ENCODE measurements around the gene ARHGAP32. TPM values are rescaled to one million over a fixed set of nuclear protein-coding genes. Genes with fewer than 3 reads are reported as not detected.

The ARHGAP32 gene
- total and polyA plus RNA-seq, 11 donors = 2.1 to 9.5 (median 4.8) TPM

DNA sequence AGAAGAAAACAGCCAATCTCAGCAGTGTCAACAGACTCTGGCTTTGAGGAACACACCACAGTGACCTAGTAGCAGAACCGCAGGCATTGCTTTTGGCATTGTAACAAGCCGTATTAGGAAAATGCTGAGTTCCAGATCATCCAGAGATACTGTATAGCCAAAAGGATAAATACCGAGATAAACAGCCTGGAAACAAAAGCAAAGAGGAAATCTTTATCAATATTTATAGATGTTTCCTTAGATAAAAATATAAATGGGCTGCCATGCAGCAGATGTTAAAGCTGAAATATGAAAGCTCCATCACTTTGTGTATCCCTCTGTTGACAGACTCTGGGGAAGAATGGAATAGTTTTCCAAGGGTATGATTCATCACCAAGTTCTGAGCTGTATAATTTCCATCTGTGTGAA is 150.5 kb downstream of the ARHGAP32 start:
- H3K9me3 ChIP-seq = peaks cover 0 to 13% (median 0%) of the 10 kb centered on the region in 12 donors
- intact Hi-C loops (cut with DNase I) = no loop called here
- H3K27me3 ChIP-seq = no peaks in the 10 kb centered on the region
- WGBS, 4 donors = 69 to 82% (median 80%) methylated on average over 3 of the region's 3 CpGs
- ATAC-seq = peak in 1 of 4 donors; percentile 59
- DNase-seq = no peak
- TF ChIP-seq, protein P1, sequence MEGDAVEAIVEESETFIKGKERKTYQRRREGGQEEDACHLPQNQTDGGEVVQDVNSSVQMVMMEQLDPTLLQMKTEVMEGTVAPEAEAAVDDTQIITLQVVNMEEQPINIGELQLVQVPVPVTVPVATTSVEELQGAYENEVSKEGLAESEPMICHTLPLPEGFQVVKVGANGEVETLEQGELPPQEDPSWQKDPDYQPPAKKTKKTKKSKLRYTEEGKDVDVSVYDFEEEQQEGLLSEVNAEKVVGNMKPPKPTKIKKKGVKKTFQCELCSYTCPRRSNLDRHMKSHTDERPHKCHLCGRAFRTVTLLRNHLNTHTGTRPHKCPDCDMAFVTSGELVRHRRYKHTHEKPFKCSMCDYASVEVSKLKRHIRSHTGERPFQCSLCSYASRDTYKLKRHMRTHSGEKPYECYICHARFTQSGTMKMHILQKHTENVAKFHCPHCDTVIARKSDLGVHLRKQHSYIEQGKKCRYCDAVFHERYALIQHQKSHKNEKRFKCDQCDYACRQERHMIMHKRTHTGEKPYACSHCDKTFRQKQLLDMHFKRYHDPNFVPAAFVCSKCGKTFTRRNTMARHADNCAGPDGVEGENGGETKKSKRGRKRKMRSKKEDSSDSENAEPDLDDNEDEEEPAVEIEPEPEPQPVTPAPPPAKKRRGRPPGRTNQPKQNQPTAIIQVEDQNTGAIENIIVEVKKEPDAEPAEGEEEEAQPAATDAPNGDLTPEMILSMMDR (IDR thresholded peaks at IDR 0.05) = no peak
- no peak for TF ChIP-seq POLR2A (IDR thresholded peaks at IDR 0.05)
- H3K4me1 ChIP-seq = no peaks in the 10 kb centered on the region
- no peaks in the 10 kb centered on the region for H3K36me3 ChIP-seq
- H3K27ac ChIP-seq = no peak overlapping the region
- no peak overlapping the region for H3K4me3 ChIP-seq

DNA sequence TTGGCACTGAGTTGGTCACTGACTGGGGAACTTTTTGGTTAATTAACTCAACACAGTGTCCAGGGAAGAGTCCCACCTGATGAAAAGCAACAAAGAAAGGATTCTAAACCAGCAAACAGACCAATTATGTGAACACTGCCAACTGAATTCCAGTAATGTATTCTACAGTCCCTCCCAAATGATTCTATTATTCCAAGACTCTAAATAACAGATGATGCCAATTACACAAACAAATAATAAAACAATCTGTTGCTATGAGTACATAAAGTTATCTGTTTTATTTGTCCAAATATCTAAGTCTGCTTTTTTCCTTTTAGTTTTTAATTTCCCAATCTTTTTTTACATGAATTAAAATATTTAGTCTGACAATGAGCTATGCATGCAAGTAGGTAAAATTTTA is 151.2 kb downstream of the ARHGAP32 start:
- Histone ChIP-seq H3K9me3 (peaks cover 0 to 13% (median 0%) of the 10 kb centered on the region in 12 donors), H3K4me3 (no peak overlapping the region)
- no peak for ATAC-seq

DNA sequence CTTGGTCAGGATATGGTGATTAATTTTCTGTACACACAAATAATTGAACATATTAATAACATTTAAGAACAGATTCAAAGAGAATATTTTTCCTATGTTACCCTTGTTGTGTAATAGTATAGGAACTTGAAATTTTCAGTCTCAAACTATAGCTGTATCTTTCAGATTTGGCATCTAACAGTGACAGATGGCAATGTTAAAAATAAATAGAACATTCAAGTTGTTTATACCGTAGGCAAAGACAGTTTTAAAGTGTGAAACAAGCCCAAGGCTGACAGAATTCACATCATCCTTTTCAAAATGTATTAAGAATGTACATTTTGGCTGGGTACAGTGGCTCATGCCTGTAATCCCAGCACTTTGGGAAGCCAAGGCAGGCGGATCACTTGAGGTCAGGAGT is 156.9 kb downstream of the ARHGAP32 start:
- Histone ChIP-seq H3K27ac (no peak overlapping the region), H3K27me3 (no peaks in the 10 kb centered on the region), H3K9me3 (peaks cover 0 to 28% (median 3%) of the 10 kb centered on the region in 12 donors), H3K4me1 (no peaks in the 10 kb centered on the region), H3K4me3 (no peak overlapping the region), H3K36me3 (no peaks in the 10 kb centered on the region)
- ATAC-seq = no peak
- intact Hi-C loops (cut with DNase I) = no loop called here
- no peak for DNase-seq
- WGBS, 4 donors = 90 to 97% (median 96%) methylated on average over 2 of the region's 2 CpGs
- TF ChIP-seq, protein P1 (IDR thresholded peaks at IDR 0.05) = no peak
- no peak for TF ChIP-seq POLR2A (IDR thresholded peaks at IDR 0.05)

More for the DNA sequence above, 151.2 kb downstream of the ARHGAP32 start:
- Histone ChIP-seq H3K27ac (no peak overlapping the region), H3K27me3 (no peaks in the 10 kb centered on the region), H3K36me3 (no peaks in the 10 kb centered on the region), H3K4me1 (no peaks in the 10 kb centered on the region)
- no peak for DNase-seq
- intact Hi-C loops (cut with DNase I) = no loop called here
- TF ChIP-seq, protein P1 (IDR thresholded peaks at IDR 0.05) = no peak
- no peak for TF ChIP-seq POLR2A (IDR thresholded peaks at IDR 0.05)

DNA sequence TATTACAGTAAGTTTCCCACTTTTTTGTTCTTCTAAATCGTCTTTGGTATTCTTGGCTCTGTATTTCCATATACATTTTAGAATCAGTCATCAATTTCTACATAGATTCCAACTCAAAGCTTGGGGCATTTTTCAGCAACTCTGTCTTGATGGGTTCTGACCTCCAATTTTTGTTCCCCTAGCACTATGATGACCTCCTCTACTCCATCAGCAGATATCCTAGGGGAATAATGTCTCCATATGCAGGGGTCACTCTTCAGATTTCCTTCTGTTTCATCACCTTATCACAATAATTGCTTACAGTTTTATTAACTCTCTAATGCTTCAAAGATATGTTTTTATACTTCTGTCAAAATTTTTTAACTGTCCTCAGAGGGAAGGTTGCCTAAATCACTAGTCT is 158.1 kb downstream of the ARHGAP32 start:
- no peak for TF ChIP-seq POLR2A (IDR thresholded peaks at IDR 0.05)
- TF ChIP-seq, protein P1 (IDR thresholded peaks at IDR 0.05) = no peak
- H3K27me3 ChIP-seq = no peaks in the 10 kb centered on the region
- intact Hi-C loops (cut with DNase I) = no loop called here
- DNase-seq (no peak), ATAC-seq (no peak)
- H3K4me1 ChIP-seq = no peaks in the 10 kb centered on the region
- H3K9me3 ChIP-seq = peaks cover 0 to 26% (median 3%) of the 10 kb centered on the region in 12 donors
- no peak overlapping the region for H3K27ac ChIP-seq
- H3K36me3 ChIP-seq = no peaks in the 10 kb centered on the region
- H3K4me3 ChIP-seq = no peak overlapping the region
- WGBS, 4 donors = 91 to 100% (median 93%) methylated on average over 1 of the region's 1 CpG

Data from heart left ventricle (tissue), 16 donors.